DOHH2 (cell line): ENCODE results near the gene PAK5.

Experiments
- H3F3A ChIP-seq: fragments of 200-600 bp; sonication (generic), shearing (Covaris generic); 2 replicates; pipeline ENCODE4 v1.6.0; 2016; ENCODE audit warnings: antibody characterized with exemption, mild to moderate bottlenecking; ENCODE audit not compliant: control insufficient read depth, insufficient read depth
- H3K27ac ChIP-seq: fragments of 200-600 bp; sonication (generic); 2 replicates; pipeline ENCODE4 v1.5.1; 2014; ENCODE audit warnings: low read depth, mild to moderate bottlenecking, low read length, moderate library complexity
- H3K27me3 ChIP-seq: fragments of 200-600 bp; sonication (generic); 2 replicates; pipeline ENCODE4 v1.6.1; 2014; ENCODE audit warnings: mild to moderate bottlenecking, low read length, mixed read lengths; ENCODE audit not compliant: control insufficient read depth
- H3K36me3 ChIP-seq: fragments of 200-600 bp; sonication (generic); 2 replicates; pipeline ENCODE4 v1.6.1; 2014; ENCODE audit warnings: mild to moderate bottlenecking, low read length, moderate library complexity, mixed read lengths; ENCODE audit not compliant: control insufficient read depth
- H3K4me1 ChIP-seq: fragments of 200-600 bp; sonication (generic); 2 replicates; pipeline ENCODE4 v1.6.1; 2014; ENCODE audit warnings: mild to moderate bottlenecking, low read length, mixed read lengths; ENCODE audit not compliant: control insufficient read depth
- H3K4me2 ChIP-seq: fragments of 200-600 bp; sonication (generic); 2 replicates; pipeline ENCODE4 v1.6.0; 2014; ENCODE audit warnings: mild to moderate bottlenecking, low read length, moderate library complexity
- H3K4me3 ChIP-seq: fragments of 200-600 bp; sonication (generic); 2 replicates; pipeline ENCODE4 v1.5.1; 2014; ENCODE audit warnings: mild to moderate bottlenecking, low read length, mixed read lengths
- H3K79me2 ChIP-seq: fragments of 200-600 bp; sonication (generic); 2 replicates; pipeline ENCODE4 v1.6.1; 2014; ENCODE audit warnings: mild to moderate bottlenecking, low read length, mixed read lengths; ENCODE audit not compliant: control insufficient read depth
- H3K9me2 ChIP-seq: fragments of 200-600 bp; sonication (generic); replicated peaks from 2 replicates; pipeline ENCODE4 v1.6.1; 2014; ENCODE audit warnings: mild to moderate bottlenecking, low read length, mixed read lengths; ENCODE audit not compliant: control insufficient read depth
- H3K9me3 ChIP-seq: fragments of 200-600 bp; sonication (generic); 2 replicates; pipeline ENCODE4 v1.6.1; 2014; ENCODE audit warnings: antibody characterized with exemption, low read length, mixed read lengths; ENCODE audit not compliant: control insufficient read depth, insufficient read depth
- H4K20me1 ChIP-seq: fragments of 200-600 bp; sonication (generic); 2 replicates; pipeline ENCODE4 v1.6.0; 2014; ENCODE audit warnings: low read depth, mild to moderate bottlenecking, antibody characterized with exemption, low read length, moderate library complexity; ENCODE audit not compliant: control insufficient read depth, insufficient read depth
- EZH2phosphoT487 ChIP-seq: fragments of 200-600 bp; sonication (generic); IDR thresholded peaks from 2 replicates; pipeline ENCODE4 v1.6.1; 2017; ENCODE audit warnings: borderline replicate concordance, mild to moderate bottlenecking, antibody characterized with exemption, low read length, moderate library complexity, mixed read lengths
- TF ChIP-seq, protein P1 (sequence below): fragments of 200-600 bp; sonication (generic); IDR thresholded peaks from one replicate; pipeline ENCODE4 v1.5.1; 2014; ENCODE audit warnings: antibody characterized with exemption, mild to moderate bottlenecking, low read depth, low read length; ENCODE audit not compliant: poor library complexity, severe bottlenecking

The PAK5 gene

DNA sequence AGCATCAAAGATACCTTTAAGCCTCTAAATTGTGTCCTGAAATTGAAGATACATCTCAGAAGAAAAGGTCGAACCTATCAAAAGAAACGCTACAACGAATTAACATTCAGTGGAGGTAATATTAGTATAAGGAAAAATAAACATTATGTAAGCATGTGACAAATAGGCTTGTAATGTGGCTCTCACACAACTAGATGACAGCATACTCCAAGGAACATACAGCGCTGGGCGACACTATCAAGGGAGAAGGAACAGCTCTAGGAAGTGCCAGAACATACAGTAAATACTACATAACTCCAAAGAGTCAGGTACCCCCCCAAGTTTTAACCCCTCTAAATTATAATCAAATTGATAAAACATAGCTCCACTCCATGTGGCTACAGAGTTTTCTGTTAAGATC, 220.9 kb downstream of the PAK5 start:
- Histone ChIP-seq H3K9me2 (no peaks in the 10 kb centered on the region), H3K27me3 (no peaks in the 10 kb centered on the region), H3K27ac (no peak overlapping the region), H4K20me1 (no peaks in the 10 kb centered on the region), H3K4me1 (peaks cover 20% of the 10 kb centered on the region), H3K9me3 (no peaks in the 10 kb centered on the region; the same call in 1 of the 2 replicates), H3K4me2 (no peak overlapping the region), H3F3A (no peaks in the 10 kb centered on the region), H3K79me2 (no peaks in the 10 kb centered on the region), H3K36me3 (no peaks in the 10 kb centered on the region), H3K4me3 (no peak overlapping the region)
- TF ChIP-seq, protein P1, sequence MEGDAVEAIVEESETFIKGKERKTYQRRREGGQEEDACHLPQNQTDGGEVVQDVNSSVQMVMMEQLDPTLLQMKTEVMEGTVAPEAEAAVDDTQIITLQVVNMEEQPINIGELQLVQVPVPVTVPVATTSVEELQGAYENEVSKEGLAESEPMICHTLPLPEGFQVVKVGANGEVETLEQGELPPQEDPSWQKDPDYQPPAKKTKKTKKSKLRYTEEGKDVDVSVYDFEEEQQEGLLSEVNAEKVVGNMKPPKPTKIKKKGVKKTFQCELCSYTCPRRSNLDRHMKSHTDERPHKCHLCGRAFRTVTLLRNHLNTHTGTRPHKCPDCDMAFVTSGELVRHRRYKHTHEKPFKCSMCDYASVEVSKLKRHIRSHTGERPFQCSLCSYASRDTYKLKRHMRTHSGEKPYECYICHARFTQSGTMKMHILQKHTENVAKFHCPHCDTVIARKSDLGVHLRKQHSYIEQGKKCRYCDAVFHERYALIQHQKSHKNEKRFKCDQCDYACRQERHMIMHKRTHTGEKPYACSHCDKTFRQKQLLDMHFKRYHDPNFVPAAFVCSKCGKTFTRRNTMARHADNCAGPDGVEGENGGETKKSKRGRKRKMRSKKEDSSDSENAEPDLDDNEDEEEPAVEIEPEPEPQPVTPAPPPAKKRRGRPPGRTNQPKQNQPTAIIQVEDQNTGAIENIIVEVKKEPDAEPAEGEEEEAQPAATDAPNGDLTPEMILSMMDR: no peak
- TF ChIP-seq EZH2phosphoT487: no peak

DNA sequence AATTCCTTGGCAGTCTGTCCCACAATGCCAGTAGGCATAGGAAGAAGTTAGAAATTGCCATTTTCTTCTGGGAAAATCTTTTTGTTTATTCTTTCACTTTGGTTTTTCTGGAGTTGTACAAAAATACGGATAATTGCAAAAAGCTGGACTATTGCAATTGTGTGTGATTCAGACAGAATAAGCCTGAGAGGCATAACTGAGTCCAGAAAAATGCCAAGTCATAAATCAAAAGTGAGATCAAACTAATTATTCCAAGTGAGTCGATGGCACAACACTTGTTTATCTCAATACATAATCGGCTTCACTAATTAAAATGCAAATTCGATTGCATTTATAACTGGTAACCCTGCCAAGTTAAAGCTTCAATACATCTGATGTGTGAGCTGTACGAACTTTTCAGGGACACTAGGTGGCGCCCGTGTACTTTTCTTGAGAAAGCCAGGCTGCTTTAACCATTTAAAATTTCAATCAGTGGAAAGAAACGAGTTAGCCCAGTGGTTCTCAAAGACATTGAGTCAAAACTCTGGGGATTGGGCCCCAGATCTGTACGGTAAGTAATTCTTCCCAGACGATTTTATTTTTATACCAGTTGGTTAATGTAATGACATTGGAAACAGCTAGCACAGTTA, 221.9 kb downstream of the PAK5 start:
- Histone ChIP-seq H3K9me3 (no peaks in the 10 kb centered on the region; the same call in 1 of the 2 replicates), H3K36me3 (no peaks in the 10 kb centered on the region), H3K9me2 (no peaks in the 10 kb centered on the region), H3K4me3 (peak overlapping the region; percentile 22; the same call in 1 of the 2 replicates), H3K27ac (no peak overlapping the region), H4K20me1 (no peaks in the 10 kb centered on the region), H3K4me1 (peaks cover 20% of the 10 kb centered on the region), H3K27me3 (no peaks in the 10 kb centered on the region), H3K4me2 (peak overlapping the region; percentile 57), H3K79me2 (no peaks in the 10 kb centered on the region), H3F3A (no peaks in the 10 kb centered on the region)
- TF ChIP-seq EZH2phosphoT487: no peak
- TF ChIP-seq, protein P1: peak; percentile 81

DNA sequence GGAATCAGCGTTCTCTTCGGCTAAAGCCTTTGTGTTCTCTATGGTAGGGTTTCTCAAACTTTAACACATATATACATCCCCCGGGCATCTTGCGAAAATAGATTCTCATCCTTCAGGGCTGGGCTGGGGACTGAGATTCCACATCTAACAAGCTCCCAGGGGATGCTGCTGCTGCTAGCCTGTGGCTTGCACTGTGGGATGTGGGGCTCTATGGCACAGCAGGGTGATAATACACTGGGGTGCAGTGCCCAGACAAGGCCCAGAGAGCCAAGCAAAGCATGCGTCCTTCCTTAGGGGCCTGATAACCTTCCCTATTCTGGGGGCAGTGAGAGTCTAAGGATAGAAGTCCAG, 222.4 kb downstream of the PAK5 start:
- Histone ChIP-seq H3K27ac (0 out of 2 replicates have a peak overlapping the region, but pooled peaks have one; percentile 13), H4K20me1 (no peaks in the 10 kb centered on the region)

DNA sequence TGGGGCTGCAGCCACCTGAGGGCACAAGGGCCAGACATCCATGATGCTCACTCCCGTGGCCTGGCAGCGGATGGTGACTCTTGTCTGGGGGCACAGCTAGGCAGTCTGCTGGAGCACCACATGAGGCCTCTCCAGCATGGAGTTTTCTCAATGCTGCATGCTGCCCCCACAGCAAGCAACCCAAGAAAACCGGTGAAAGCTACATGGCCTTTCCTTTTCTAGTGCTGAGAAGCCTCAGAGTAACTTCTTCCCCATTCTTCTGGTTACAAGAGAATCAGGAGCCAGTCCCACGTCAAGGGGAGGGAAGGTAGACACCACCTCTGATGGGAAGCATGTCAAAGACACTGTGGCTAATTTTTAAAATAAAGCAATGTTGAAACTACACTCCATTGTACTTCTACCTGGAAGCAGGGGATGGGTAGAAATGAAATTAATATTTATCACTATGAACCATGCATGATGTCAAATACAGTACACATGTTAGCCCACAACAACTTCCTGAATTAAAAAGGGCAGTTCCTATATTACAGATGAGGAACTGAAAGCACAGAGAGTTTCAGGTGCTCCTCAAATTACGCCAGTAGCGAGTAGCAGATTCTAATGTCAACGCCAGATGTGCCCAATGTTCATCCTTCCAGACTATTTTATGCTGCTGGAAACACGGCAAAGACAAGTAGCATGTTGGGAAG, 223.0 kb downstream of the PAK5 start:
- H3K4me2 ChIP-seq: peak overlapping the region; percentile 57
- H3K4me1 ChIP-seq: peaks cover 20% of the 10 kb centered on the region
- no peaks in the 10 kb centered on the region; the same call in 1 of the 2 replicates for H3K9me3 ChIP-seq
- H3K79me2 ChIP-seq: no peaks in the 10 kb centered on the region
- TF ChIP-seq EZH2phosphoT487: no peak
- TF ChIP-seq, protein P1: no peak
- no peaks in the 10 kb centered on the region for H3K36me3 ChIP-seq
- peak overlapping the region; percentile 36 for H3K27ac ChIP-seq
- no peaks in the 10 kb centered on the region for H3K9me2 ChIP-seq
- H3K4me3 ChIP-seq: peak overlapping the region; percentile 22
- H3F3A ChIP-seq: no peaks in the 10 kb centered on the region
- 0 out of 2 replicates have a peak, but pooled peaks cover 3% of the 10 kb centered on the region for H3K27me3 ChIP-seq
- no peaks in the 10 kb centered on the region for H4K20me1 ChIP-seq

More for the DNA sequence above, 222.4 kb downstream of the PAK5 start:
- Histone ChIP-seq H3K9me3 (no peaks in the 10 kb centered on the region; the same call in 1 of the 2 replicates), H3F3A (no peaks in the 10 kb centered on the region), H3K9me2 (no peaks in the 10 kb centered on the region), H3K4me1 (peaks cover 20% of the 10 kb centered on the region), H3K79me2 (no peaks in the 10 kb centered on the region), H3K4me2 (peak overlapping the region; percentile 57), H3K36me3 (no peaks in the 10 kb centered on the region), H3K27me3 (0 out of 2 replicates have a peak, but pooled peaks cover 2% of the 10 kb centered on the region), H3K4me3 (peak overlapping the region; percentile 22)
- no peak for TF ChIP-seq EZH2phosphoT487
